ENCODE data around the gene TTC7B.

GRCh38 chr14:90576981-90577660, 239.1 kb downstream of the TTC7B start:
- TF ChIP-seq POLR2A (IDR thresholded peaks at IDR 0.05): no peak
- no peak for TF ChIP-seq CTCF (IDR thresholded peaks at IDR 0.05)

Data from esophagus squamous epithelium (tissue), 4 donors.